Spleen (tissue), 11 donors: ENCODE measurements around the gene SCD5. TPM values are rescaled to one million over a fixed set of nuclear protein-coding genes. Genes with fewer than 3 reads are reported as not detected.

Source experiments
- DNase-seq: peaks from one replicate; pipeline ENCODE4 v3.0.0-alpha.2; 2020
- H3K27ac ChIP-seq, 8 donors: fragments of 200-600 bp; sonication (generic) in 7 of 8; 1 replicate in 4 of 8; 2 replicates in 4 of 8; pipeline versions ENCODE4 v1.5.0 to v1.8.0; 2016 to 2021; ENCODE audit warnings: inconsistent platforms in 4 of 8, mild to moderate bottlenecking in 4 of 8, moderate library complexity in 1 of 8
- H3K27me3 ChIP-seq, 7 donors: fragments of 200-600 bp; sonication (generic) in 6 of 7; replicated peaks in 1 of 7; 1 replicate in 4 of 7; 2 replicates in 3 of 7; pipeline versions ENCODE4 v1.5.0 to v1.8.0; 2016 to 2021; ENCODE audit warnings: inconsistent platforms in 3 of 7, mild to moderate bottlenecking in 1 of 7
- H3K36me3 ChIP-seq, 6 donors: fragments of 200-600 bp; sonication (generic) in 5 of 6; 1 replicate in 4 of 6; 2 replicates in 2 of 6; pipeline versions ENCODE4 v1.5.0 to v1.8.0; 2016 to 2021; ENCODE audit warnings: inconsistent platforms in 2 of 6
- H3K4me1 ChIP-seq, 6 donors: fragments of 200-600 bp; sonication (generic) in 5 of 6; 1 replicate in 3 of 6; 2 replicates in 3 of 6; pipeline versions ENCODE4 v1.5.0 to v1.8.0; 2016 to 2021; ENCODE audit warnings: inconsistent platforms in 3 of 6
- H3K4me3 ChIP-seq, 8 donors: fragments of 200-600 bp; sonication (generic) in 7 of 8; 1 replicate in 4 of 8; 2 replicates in 4 of 8; pipeline versions ENCODE4 v1.5.0 to v1.8.0; 2016 to 2021; ENCODE audit warnings: inconsistent platforms in 4 of 8, mild to moderate bottlenecking in 4 of 8, moderate library complexity in 2 of 8
- H3K9me3 ChIP-seq, 8 donors: fragments of 200-600 bp; sonication (generic) in 7 of 8; 1 replicate in 4 of 8; 2 replicates in 4 of 8; pipeline versions ENCODE4 v1.5.0 to v1.8.0; 2016 to 2021; ENCODE audit warnings: inconsistent platforms in 4 of 8
- POLR2A ChIP-seq, 3 donors: fragments of 450-650 bp; IDR thresholded peaks; one replicate each; pipeline ENCODE4 v1.5.1; 2017; ENCODE audit warnings: antibody characterized with exemption in 3 of 3, mild to moderate bottlenecking in 1 of 3
- POLR2AphosphoS5 ChIP-seq, 3 donors: sonication (generic); formaldehyde crosslinking; IDR thresholded peaks; one replicate each; pipeline ENCODE4 v1.5.1; 2017; ENCODE audit warnings: antibody characterized with exemption in 3 of 3
- WGBS, 5 donors: extraction: QIAGEN DNeasy Blood & Tissue Kit in 3 of 5; methylation state at CpG; one replicate each; pipeline versions ENCODE4 v1.1.5 to v1.1.7; 2013 to 2018; 5-methylcytosine and 5-hydroxymethylcytosine counted together
- intact Hi-C: fragments of 100-400 bp; cut with DNase I; formaldehyde crosslinking; loops from one replicate; pipeline ENCODE4 v1.15.0; 2023; ENCODE audit warnings: low total_unique reads
- polyA plus RNA-seq, 3 donors: library from polyadenylated mRNA; stranded (reverse); fragments of 200-250 nt; gene quantifications; one replicate each; pipeline ENCODE4 v1.2.1, GENCODE V29; 2013
- total RNA-seq, 7 donors: library from RNA; depleted of rRNA in 3 of 7; stranded (reverse); fragments of >200 nt in 3 of 7; fragmentation: NEBNext Ultra II Directional in 4 of 7; extraction: Animal tissue kit (Norgen Biotek cat#: 25700) in 4 of 7; gene quantifications; one replicate each; pipeline versions ENCODE4 v1.1.0 to v1.2.1, GENCODE V29; 2016 to 2021
- TF ChIP-seq, protein P1 (sequence below), 11 experiments: fragments of 200-600 bp in 7 of 11; fragments of 450-650 bp in 4 of 11; sonication (generic) in 4 of 11; IDR thresholded peaks in 8 of 11; conservative IDR thresholded peaks in 3 of 11; 1 replicate in 7 of 11; 2 replicates in 4 of 11; pipeline versions ENCODE4 v1.4.0 to v1.8.0; 2016 to 2021; ENCODE audit warnings: antibody characterized with exemption in 11 of 11, inconsistent platforms in 4 of 11, mild to moderate bottlenecking in 1 of 11
- donor health status: healthy with polysubstance abuse.
- donor health status: DM: no; HTN: no; CAD: no; lungs with moderate emphysema.
- donor health status: DM: no; HTN: no; CAD: no.
- donor health status: Bipolar disorder and iron deficiency.
- donor health status: healthy.
- donor health status: DM: no; HTN: no; CAD: no.
- donor health status: DM: yes; HTN: yes; CAD: no.

The SCD5 gene
- total and polyA plus RNA-seq, 10 donors = 0.85 to 7.2 (median 3.9) TPM

DNA sequence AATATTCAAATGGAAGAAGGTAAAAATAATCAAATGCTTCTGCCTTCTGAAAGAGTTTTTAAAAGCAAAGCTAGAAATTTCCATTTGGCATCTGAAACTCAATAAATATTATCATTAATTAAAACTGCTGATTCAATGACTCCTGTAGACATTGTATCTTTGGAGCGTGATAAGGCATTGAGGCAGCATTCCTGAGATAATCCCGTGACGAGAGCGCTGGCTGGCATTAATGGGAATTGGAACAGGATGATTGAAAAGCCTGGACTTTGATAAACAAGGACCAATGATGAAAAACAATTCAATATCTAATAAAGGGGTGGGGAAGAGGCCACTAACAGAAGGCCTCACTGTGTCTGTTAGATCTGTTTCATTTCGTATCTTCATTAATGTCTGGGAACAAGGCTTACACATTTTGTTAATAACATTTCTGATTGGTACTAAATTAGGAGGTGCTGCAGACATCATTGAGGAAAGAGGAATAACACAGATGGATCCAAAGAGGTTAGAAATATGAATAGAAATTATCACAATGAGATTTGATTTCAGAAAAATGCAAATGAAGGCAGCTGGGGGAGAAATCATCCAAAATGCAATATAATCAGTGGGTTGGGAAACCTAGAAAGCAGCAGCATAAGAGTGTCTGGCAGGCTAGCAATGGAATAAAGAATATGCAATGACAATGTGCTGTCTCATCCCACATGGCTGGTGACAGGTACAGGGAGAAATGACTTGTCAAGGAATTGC, 102.3 kb downstream of the SCD5 start:
- no peak for DNase-seq
- no peaks in the 10 kb centered on the region for H3K27me3 ChIP-seq
- H3K4me1 ChIP-seq = no peaks in the 10 kb centered on the region
- no peak overlapping the region for H3K27ac ChIP-seq
- H3K9me3 ChIP-seq = no peaks in the 10 kb centered on the region
- H3K36me3 ChIP-seq = no peaks in the 10 kb centered on the region
- no peak overlapping the region for H3K4me3 ChIP-seq
- TF ChIP-seq POLR2AphosphoS5 (IDR thresholded peaks at IDR 0.05) = no peak
- no peak for TF ChIP-seq POLR2A (IDR thresholded peaks at IDR 0.05)
- TF ChIP-seq, protein P1, sequence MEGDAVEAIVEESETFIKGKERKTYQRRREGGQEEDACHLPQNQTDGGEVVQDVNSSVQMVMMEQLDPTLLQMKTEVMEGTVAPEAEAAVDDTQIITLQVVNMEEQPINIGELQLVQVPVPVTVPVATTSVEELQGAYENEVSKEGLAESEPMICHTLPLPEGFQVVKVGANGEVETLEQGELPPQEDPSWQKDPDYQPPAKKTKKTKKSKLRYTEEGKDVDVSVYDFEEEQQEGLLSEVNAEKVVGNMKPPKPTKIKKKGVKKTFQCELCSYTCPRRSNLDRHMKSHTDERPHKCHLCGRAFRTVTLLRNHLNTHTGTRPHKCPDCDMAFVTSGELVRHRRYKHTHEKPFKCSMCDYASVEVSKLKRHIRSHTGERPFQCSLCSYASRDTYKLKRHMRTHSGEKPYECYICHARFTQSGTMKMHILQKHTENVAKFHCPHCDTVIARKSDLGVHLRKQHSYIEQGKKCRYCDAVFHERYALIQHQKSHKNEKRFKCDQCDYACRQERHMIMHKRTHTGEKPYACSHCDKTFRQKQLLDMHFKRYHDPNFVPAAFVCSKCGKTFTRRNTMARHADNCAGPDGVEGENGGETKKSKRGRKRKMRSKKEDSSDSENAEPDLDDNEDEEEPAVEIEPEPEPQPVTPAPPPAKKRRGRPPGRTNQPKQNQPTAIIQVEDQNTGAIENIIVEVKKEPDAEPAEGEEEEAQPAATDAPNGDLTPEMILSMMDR (IDR thresholded peaks at IDR 0.05 in 8 of 11, conservative IDR thresholded peaks at IDR 0.05 in 3 of 11) = no peak
- intact Hi-C loops = no loop called here
- 68 to 95% (median 88%) methylated on average over 5 of the region's 5 CpGs for WGBS, 5 donors

DNA sequence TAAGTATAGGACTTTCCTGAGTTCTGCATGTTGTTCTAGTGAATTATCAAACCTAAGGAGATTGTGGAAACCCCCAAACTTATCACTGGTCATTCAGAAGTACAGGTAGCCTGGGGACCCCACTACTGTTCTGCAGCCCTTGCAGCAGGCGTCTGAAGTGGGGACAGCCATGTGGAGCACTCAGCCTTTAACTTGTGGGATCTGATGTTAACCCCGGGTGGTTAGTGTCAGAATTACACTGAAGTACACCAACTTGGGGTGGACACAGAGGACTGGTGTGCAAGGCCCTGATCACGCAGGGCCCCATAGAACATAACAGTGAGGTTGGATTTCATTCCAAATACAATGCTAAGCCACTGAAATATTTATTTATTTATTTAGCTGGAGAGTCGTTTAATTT, 103.7 kb downstream of the SCD5 start:
- peaks cover 0 to 3% (median 0%) of the 10 kb centered on the region in 6 donors for H3K4me1 ChIP-seq
- H3K9me3 ChIP-seq = no peaks in the 10 kb centered on the region
- no peaks in the 10 kb centered on the region for H3K27me3 ChIP-seq
- no peak overlapping the region for H3K27ac ChIP-seq
- WGBS, 5 donors = 88 to 93% (median 90%) methylated on average over 4 of the region's 4 CpGs
- TF ChIP-seq, protein P1 (IDR thresholded peaks at IDR 0.05 in 8 of 11, conservative IDR thresholded peaks at IDR 0.05 in 3 of 11) = no peak
- TF ChIP-seq POLR2A (IDR thresholded peaks at IDR 0.05) = no peak
- no peak for TF ChIP-seq POLR2AphosphoS5 (IDR thresholded peaks at IDR 0.05)
- H3K4me3 ChIP-seq = no peak overlapping the region
- intact Hi-C loops = no loop called here
- no peaks in the 10 kb centered on the region for H3K36me3 ChIP-seq
- no peak for DNase-seq

DNA sequence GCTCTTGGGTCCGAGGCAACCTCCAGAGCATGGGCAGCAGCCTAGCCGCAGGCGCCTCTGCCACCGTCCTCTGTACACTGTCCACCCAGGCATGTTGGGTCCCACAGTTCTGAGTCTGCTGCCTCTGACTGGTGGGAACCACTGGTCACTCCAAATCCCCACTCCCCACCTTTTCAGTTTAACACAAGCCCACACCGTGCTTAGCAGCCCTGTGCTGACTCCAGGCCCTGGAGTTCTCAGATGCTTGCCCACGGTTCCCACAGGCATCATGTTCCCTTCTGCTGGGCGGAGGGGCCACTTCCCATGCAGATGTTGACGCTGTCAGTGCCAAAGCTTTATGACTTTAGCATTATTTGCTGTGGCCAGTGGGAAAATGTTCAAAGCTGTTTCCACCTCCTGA, 104.5 kb downstream of the SCD5 start:
- H3K27me3 ChIP-seq = no peaks in the 10 kb centered on the region
- H3K36me3 ChIP-seq = no peaks in the 10 kb centered on the region
- H3K9me3 ChIP-seq = no peaks in the 10 kb centered on the region
- no peak overlapping the region for H3K27ac ChIP-seq
- TF ChIP-seq, protein P1 (IDR thresholded peaks at IDR 0.05 in 8 of 11, conservative IDR thresholded peaks at IDR 0.05 in 3 of 11) = no peak
- no peak for TF ChIP-seq POLR2A (IDR thresholded peaks at IDR 0.05)
- TF ChIP-seq POLR2AphosphoS5 (IDR thresholded peaks at IDR 0.05) = no peak
- peaks cover 0 to 3% (median 0%) of the 10 kb centered on the region in 6 donors for H3K4me1 ChIP-seq
- intact Hi-C loops = no loop called here
- no peak for DNase-seq
- H3K4me3 ChIP-seq = no peak overlapping the region
- WGBS, 5 donors = 80 to 90% (median 85%) methylated on average over 8 of the region's 8 CpGs

DNA sequence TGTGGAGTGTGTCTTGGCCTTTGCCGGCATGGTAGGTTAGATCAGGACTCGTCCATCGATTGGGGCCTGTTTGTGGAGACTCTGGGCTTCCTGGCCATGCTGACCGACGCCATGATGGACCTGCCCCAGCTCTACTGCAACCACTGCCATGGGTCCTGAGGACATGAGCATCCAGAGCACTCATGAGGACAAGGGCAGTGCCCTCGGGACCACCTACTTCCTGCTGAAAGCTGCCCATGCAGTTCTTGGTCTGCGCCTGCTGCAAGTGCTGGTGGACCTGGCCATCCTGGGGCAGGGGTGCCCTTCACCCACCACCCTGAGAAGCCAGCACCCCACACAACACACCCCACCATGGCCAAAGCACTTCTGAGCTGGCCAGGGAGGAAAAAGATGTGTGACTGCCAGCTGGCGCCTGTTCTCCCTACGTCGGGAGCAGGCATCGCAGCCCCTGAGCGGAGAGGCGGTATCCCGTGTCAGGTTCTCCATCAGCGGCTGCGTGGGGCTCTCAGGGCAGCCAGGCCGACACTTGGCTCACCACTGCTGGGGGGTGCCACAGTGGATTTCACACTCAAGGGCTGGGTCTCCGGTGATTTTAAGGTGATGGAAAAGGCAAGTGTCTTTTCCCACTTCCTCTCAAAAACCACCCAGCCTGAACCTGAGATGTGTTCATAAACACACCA, 106.4 kb downstream of the SCD5 start:
- peak overlapping the region in 3 of 8 donors; percentile 27 to 52 (median 30) for H3K27ac ChIP-seq
- peaks cover 0 to 3% (median 0%) of the 10 kb centered on the region in 6 donors for H3K4me1 ChIP-seq
- no peaks in the 10 kb centered on the region for H3K36me3 ChIP-seq
- TF ChIP-seq POLR2AphosphoS5 (IDR thresholded peaks at IDR 0.05) (no peak), POLR2A (IDR thresholded peaks at IDR 0.05) (no peak)
- TF ChIP-seq, protein P1 (IDR thresholded peaks at IDR 0.05 in 8 of 11, conservative IDR thresholded peaks at IDR 0.05 in 3 of 11) = no peak
- no peak for DNase-seq
- H3K27me3 ChIP-seq = no peaks in the 10 kb centered on the region
- intact Hi-C loops = no loop called here
- no peaks in the 10 kb centered on the region for H3K9me3 ChIP-seq
- WGBS, 5 donors = 80 to 89% (median 88%) methylated on average over 14 to 18 of the region's 18 CpGs
- no peak overlapping the region for H3K4me3 ChIP-seq
